HG03095 (cell line): ENCODE data around the gene RGS4.

ENCODE experiments used
- ATAC-seq: cut with Tn5 transposase; IDR thresholded peaks from one replicate; pipeline ENCODE4 v1.9.1; 2021; ENCODE audit warnings: moderate library complexity; ENCODE audit not compliant: unreplicated experiment

RGS4 gene

DNA sequence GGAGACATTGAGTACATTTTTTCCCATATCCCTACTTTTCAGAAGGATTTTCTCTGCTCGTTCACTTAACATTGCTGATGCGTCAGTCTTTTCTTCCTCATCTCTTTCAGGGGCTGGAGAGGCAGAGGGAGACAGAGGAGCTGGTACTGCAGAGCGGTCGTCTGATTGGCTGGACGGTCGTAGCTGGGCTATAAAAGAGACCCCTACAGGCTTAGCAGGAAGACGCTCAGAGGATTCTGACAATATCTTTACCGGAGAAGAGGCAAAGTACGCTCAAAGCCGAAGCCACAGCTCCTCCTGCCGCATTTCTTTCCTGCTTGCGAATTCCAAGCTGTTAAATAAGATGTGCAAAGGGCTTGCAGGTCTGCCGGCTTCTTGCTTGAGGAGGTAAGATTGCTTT lies at the start of gene RGS4:
TSS of gene RGS4 (plus strand) at position 220 of the 400 bp plus-strand sequence. CDS start at position 344, 124 bp downstream.
- no peak for ATAC-seq

GRCh38 chr1:163022129-163022528 lies 47.0 kb upstream of the RGS4 start:
- no peak for ATAC-seq

- ATAC-seq, result no peak
These were observed 41.6 kb upstream of the RGS4 start for GRCh38 chr1:163027610-163028009.

GRCh38 chr1:163029901-163030300 lies 39.3 kb upstream of the RGS4 start:
- no peak for ATAC-seq

- no peak for ATAC-seq
These were observed 33.5 kb upstream of the RGS4 start for GRCh38 chr1:163035446-163036249.

DNA sequence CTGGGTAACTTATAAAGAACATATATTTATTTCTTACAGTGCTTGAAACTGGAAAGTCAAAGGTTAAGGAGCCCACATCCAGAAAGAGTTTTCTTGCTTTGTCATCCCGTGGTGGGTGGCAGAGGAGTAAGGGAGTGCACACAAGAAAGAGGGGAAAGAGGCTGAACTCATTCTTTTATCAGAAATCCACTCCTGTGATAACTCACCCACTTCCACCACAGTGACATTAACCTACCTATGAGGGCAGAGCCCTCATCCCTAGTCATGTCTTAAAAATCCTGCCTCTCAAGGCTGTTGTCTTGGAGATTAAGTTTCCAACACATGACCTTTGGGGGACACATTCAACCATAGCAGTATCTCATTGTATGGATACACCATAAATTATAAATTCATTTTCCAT lies 32.5 kb upstream of the RGS4 start:
- no peak for ATAC-seq

DNA sequence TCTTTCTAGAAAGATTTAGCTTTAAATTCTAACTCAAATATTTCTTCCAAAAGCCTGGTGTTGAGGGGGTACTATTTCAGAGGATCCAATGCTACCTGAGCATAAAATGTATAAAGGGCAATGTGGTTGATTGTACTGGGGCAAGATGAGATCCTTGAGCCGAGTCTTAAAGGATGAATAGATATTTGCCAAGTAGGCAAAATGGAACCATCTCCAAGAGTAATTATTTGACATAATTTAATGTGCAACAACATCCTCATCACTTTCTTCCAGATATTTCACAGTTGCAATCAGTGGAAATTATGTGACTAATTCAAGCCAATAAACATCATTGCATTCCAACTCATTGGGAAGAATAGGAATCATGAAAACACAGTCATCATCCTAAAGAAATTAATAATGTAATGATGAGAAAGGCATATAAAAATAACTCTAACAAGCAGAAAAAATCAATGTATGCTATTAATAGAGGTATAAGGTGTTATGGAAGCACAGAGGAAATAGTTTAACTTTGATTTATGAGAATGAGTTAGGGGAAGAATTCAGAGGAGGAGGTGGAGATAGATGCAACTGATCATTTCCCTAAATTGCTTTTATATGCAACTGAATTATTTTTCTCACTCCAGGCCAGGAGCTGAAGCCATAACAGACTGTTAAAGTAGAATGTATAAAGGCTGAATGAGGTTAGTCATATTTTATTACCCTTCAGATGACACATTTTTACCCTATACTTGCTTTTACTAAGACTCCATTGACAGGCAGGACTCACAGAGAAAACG lies 30.0 kb upstream of the RGS4 start:
- ATAC-seq, result no peak

DNA sequence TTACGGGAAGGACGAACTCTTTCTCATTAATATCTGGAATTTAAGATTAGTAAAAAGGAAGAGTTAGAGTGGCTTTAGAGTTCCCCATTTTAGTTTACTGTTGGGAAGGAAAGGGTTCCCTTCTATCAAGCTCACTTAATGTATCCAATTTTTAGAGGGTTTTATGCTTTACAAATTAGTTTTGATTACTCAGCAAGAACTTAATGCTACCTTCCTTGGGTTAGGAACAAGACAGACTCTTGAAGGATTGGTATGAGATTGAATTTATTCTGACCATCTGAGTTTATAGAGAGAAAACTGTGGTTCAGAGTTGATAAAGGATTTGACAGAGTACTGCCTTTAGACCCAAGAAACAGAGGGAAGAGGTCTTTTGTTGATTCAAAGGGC lies 29.5 kb upstream of the RGS4 start:
- no peak for ATAC-seq

DNA sequence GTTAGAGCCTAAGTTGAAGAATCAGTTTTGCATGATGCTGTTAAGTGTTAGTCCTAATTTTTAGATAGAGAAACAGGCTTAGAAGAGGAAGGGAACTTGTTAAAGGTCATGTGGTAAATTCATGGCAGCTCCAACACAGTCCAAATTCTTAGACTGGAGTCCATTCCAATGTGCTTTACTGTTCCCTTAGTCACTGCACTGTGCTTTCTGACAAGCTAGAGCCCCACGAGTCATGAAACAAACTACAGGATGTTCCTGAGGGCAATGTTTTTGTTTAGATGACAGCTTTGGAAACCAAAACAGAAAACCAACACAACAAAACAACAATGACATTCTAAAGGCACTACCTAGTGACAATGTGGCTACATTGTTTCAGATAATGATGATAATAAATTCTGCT lies 23.1 kb upstream of the RGS4 start:
- no peak for ATAC-seq

- ATAC-seq, result no peak
These were observed 21.1 kb upstream of the RGS4 start for GRCh38 chr1:163047951-163048659.

DNA sequence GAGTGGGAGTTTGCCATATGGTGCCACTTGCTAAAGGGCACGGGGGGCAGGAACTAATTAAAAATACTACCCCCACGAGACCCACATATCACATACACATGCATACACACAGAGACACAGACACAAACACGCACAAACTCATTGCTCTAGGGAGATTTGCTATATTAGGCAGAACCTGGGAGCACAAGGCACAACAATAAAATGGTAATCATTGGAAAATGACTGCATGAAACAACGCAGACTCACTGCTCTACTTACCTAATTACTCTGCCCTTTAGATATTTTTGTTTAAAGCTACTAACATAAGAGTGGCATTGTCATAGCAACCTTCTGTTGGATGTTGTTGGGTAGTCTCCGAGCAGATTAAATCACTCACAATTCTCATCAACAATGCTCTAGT lies 20.3 kb upstream of the RGS4 start:
- ATAC-seq, result no peak

- ATAC-seq, result no peak
These were observed 19.9 kb upstream of the RGS4 start for GRCh38 chr1:163049296-163049695.

GRCh38 chr1:163050496-163050895 lies 18.7 kb upstream of the RGS4 start:
- no peak for ATAC-seq

GRCh38 chr1:163054181-163054591 lies 15.0 kb upstream of the RGS4 start:
- ATAC-seq, result no peak

DNA sequence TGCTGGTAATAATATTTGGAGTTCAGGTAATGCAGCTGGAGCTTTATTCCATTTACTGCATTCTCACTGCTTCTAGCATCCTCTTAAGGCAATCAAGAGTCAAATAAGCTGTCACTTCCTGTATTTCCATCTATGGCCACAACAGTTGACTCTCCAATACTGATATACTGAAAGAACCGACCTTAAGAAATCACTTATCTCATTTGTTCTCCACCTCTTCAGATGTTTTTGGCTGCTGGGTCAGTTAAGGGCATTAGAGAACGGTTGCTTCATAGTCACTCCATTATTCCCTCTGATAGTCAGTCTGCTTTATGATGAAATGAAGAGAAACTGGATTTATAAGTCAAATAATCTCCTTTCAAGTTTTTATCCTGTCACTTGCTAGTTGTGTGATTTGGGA lies 14.2 kb upstream of the RGS4 start:
- ATAC-seq, result no peak

DNA sequence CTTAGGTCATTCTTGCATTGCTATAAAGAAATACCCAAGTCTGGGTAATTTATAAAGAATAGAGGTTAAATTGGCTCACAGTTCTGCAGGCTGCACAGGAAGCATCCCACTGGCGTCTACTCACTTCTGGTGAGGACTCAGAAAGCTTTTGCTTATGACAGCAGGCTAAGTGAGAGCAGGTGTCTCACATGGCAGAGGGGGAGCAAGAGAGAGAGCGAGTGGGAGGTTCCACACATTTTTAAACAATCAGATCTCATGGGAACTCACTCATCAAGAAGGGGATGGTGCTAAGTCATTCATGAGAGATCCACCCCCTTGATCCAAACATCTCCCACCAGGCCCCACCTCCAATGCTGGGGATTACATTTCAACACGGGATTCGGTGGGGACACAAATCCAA lies 13.6 kb upstream of the RGS4 start:
- ATAC-seq, result no peak

- no peak for ATAC-seq
These were observed 12.3 kb upstream of the RGS4 start for GRCh38 chr1:163056831-163057230.

GRCh38 chr1:163060343-163061007 lies 8.7 kb upstream of the RGS4 start:
- ATAC-seq, result no peak

GRCh38 chr1:163063143-163063542 lies 6.0 kb upstream of the RGS4 start:
- no peak for ATAC-seq

GRCh38 chr1:163063610-163064009 lies 5.6 kb upstream of the RGS4 start:
- ATAC-seq, result no peak

DNA sequence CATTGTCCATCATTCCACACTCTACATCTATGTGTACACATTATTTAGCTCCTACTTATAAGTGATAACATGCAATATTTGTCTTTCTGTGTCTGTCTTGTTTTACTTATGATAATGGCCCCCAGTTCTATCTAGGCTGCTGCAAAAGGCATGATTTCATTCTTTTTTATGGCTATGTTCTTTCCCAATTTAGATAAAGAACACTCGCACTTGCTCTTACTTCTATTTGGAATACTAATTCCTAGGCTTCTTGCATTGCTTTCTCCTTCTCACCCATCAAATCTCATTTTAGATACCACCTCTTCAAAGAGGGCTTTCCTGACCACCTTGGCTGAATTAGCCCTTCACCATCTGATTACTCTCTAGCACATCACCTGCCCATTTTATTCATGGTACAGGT lies 3.0 kb upstream of the RGS4 start:
- ATAC-seq, result no peak
